Left renal pelvis (tissue), 4 donors: ENCODE data around the gene ATP5F1E. TPM values are rescaled to one million over a fixed set of nuclear protein-coding genes. Genes with fewer than 3 reads are reported as not detected.

Experiments
- polyA plus RNA-seq, 4 donors: library from polyadenylated mRNA; unstranded; fragments of 120-200 nt; gene quantifications; one replicate each; pipeline ENCODE4 v1.2.1, GENCODE V29; 2013; ENCODE audit not compliant: insufficient read length in 4 of 4

Gene ATP5F1E
- polyA plus RNA-seq, 4 donors = 154 to 225 (median 192) TPM

Other genes with a start within 250 kb of the ATP5F1E start
- gene GNAS-AS1, start 181.4 kb downstream of the ATP5F1E start, polyA plus RNA-seq = 1 to 10 TPM in 1 of 4 donors, under 1 TPM in 3; 0.67 to 1.8 (median 0.80) TPM
- gene GNAS, start 179.6 kb downstream of the ATP5F1E start, polyA plus RNA-seq = 1,000 to 10,000 TPM; 1,915 to 2,381 (median 2,089) TPM
- 100 to 1,000 TPM in 3 of 4 donors, 10 to 100 TPM in 1; 71.6 to 150 (median 125) TPM for gene NELFCD, start 51.1 kb downstream of the ATP5F1E start, polyA plus RNA-seq
- gene CTSZ, start 25.1 kb downstream of the ATP5F1E start, polyA plus RNA-seq = 10 to 100 TPM; 75.6 to 88.3 (median 82.5) TPM
- 1 to 10 TPM; 1.5 to 3.4 (median 1.9) TPM for gene TUBB1, start 12.9 kb downstream of the ATP5F1E start, polyA plus RNA-seq
- 10 to 100 TPM; 43.3 to 90.2 (median 72.9) TPM for gene PRELID3B, start 10.5 kb upstream of the ATP5F1E start, polyA plus RNA-seq
- gene ZNF831, start 131.5 kb upstream of the ATP5F1E start, polyA plus RNA-seq = under 1 TPM; 0.06 to 0.11 (median 0.09) TPM